ENCODE measurements around the gene NBEA. TPM values are rescaled to one million over a fixed set of nuclear protein-coding genes. Genes with fewer than 3 reads are reported as not detected.

The NBEA gene
- total RNA-seq, 2 experiments from 2014 or later: 0.18 to 0.20 TPM

GRCh38 chr13:35140321-35140720 is 198.3 kb downstream of the NBEA start:
- Mint-ChIP-seq H3K9me3 (peaks cover 3% of the 10 kb centered on the region), H3K27me3 (no peaks in the 10 kb centered on the region), H3K4me1 (peaks cover 14% of the 10 kb centered on the region), H3K4me3 (no peak overlapping the region), H3K27ac (no peak overlapping the region), H3K36me3 (ENCODE audit: low read depth) (no peaks in the 10 kb centered on the region)
- no peak for DNase-seq
- POLR2A ChIA-PET: no interaction called here
- CTCF ChIA-PET: no interaction called here

DNA sequence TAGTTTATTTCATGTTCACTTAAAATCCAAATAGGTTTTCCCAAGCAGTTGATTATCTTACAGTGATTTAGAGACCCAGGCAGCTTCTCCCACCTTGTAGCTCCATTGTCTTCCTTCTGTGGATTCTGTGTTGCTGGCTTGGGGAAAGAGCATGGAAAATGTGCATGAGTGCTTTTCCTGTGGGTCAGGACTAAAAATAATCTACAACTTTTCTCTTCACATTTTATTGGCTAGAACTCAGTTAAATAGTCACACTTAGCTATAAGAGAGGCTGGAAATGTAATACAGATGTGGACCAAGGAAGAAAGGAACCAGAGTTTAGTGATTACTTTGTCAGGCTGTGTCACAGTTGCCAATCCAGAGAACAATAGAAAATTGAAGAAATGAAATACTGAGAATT is 198.8 kb downstream of the NBEA start:
- no peak overlapping the region for H3K4me3 Mint-ChIP-seq
- H3K27ac Mint-ChIP-seq: no peak overlapping the region
- ChIA-PET CTCF (no interaction called here), POLR2A (no interaction called here)
- DNase-seq: no peak
- no peaks in the 10 kb centered on the region for H3K27me3 Mint-ChIP-seq
- H3K36me3 Mint-ChIP-seq (ENCODE audit: low read depth): no peaks in the 10 kb centered on the region
- peaks cover 3% of the 10 kb centered on the region for H3K9me3 Mint-ChIP-seq
- peaks cover 14% of the 10 kb centered on the region for H3K4me1 Mint-ChIP-seq

DNA sequence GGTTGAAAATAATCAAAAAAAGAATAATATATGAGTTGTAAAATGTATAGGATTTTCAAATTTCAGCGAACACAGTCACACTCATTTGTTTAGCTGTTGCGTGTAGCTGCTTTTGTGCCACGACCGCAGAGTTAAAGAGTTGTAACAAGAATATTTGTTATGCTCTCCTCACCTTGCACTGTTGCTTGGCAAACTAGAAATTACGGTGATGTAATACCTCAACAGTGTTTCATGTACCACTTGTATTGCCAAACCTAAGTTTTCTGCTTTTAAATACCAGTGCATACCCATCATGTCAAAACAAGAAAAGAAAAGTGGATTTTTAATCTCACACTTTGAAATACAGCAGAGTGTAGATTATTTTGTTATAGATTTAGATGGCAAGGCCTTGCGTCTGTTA is 201.1 kb downstream of the NBEA start:
- Mint-ChIP-seq H3K9me3 (peaks cover 6% of the 10 kb centered on the region), H3K4me1 (peaks cover 9% of the 10 kb centered on the region), H3K27ac (no peak overlapping the region), H3K27me3 (no peaks in the 10 kb centered on the region), H3K4me3 (no peak overlapping the region), H3K36me3 (ENCODE audit: low read depth) (no peaks in the 10 kb centered on the region)
- CTCF ChIA-PET: no interaction called here
- no peak for DNase-seq
- POLR2A ChIA-PET: no interaction called here

- H3K27me3 Mint-ChIP-seq: no peaks in the 10 kb centered on the region
- no peak overlapping the region for H3K4me3 Mint-ChIP-seq
- ChIA-PET POLR2A (no interaction called here), CTCF (no interaction called here)
- H3K36me3 Mint-ChIP-seq (ENCODE audit: low read depth): no peaks in the 10 kb centered on the region
- no peak for DNase-seq
- H3K4me1 Mint-ChIP-seq: peaks cover 6% of the 10 kb centered on the region
- H3K9me3 Mint-ChIP-seq: peaks cover 6% of the 10 kb centered on the region
- H3K27ac Mint-ChIP-seq: no peak overlapping the region
Observed at GRCh38 chr13:35144166-35144890, 202.3 kb downstream of the NBEA start.

DNA sequence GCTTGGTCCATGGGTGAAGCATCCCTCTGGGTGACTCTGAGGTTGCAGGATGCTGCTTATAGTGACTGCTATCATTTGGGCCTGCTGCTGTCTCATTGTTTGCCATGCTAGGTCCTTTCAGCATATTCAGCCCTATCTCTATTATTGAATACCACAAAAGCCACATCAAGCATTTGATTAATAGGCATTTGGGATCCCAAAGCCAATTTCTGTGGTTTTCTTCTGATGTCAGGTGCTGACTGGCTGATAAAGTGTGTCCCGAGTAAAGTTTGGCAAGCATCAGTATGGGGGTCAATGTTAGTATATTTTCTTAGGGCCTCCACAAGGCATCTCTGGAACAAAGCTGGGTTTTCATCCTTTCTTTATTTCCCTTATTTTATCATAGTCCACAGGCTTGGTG is 204.6 kb downstream of the NBEA start:
- CTCF ChIA-PET: no interaction called here
- DNase-seq: no peak
- no peaks in the 10 kb centered on the region for H3K4me1 Mint-ChIP-seq

DNA sequence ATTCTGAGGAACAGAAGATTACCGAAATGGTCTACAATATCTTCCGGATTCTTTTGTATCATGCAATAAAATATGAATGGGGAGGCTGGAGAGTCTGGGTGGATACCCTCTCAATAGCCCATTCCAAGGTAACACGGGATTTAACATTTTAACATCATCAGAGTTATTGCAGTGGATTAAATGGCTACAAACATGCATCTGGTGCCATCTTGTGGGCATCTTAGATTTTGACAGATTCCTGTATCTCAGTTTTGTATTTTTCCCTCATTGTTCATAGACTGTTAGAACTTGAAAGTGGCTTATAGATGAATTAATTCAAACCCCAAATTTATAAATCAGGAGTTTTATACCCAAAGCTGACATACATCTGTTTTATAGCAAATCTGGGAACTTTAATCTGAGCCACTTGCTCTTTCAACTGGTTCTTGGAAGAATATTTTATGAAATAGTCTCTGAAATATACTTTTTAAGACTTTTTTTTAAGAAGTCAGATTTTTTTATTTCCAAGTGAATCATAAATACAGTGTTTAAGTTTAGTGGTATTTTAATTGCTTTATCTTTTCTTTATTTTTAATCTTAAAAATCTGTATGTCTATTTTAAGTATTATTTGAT is 215.2 kb downstream of the NBEA start:
- Mint-ChIP-seq H3K4me1 (peaks cover 7% of the 10 kb centered on the region), H3K27ac (no peak overlapping the region)

More for the DNA sequence above, 204.6 kb downstream of the NBEA start:
- POLR2A ChIA-PET: no interaction called here
- H3K27ac Mint-ChIP-seq: no peak overlapping the region
- H3K36me3 Mint-ChIP-seq (ENCODE audit: low read depth): no peaks in the 10 kb centered on the region
- no peaks in the 10 kb centered on the region for H3K27me3 Mint-ChIP-seq
- peaks cover 6% of the 10 kb centered on the region for H3K9me3 Mint-ChIP-seq
- no peak overlapping the region for H3K4me3 Mint-ChIP-seq

DNA sequence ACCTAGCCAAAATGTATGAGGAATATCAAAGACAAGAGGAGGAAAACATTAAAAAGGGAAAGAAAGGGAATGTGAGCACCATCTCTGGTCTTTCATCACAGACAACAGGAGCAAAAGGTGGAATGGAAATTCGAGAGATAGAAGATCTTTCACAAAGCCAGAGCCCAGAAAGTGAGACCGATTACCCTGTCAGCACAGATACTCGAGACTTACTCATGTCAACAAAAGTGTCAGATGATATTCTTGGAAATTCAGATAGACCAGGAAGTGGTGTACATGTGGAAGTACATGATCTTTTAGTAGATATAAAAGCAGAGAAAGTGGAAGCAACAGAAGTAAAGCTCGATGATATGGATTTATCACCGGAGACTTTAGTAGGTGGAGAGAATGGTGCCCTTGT is 217.0 kb downstream of the NBEA start:
- H3K27ac Mint-ChIP-seq: no peak overlapping the region
- H3K27me3 Mint-ChIP-seq: no peaks in the 10 kb centered on the region
- no peaks in the 10 kb centered on the region for H3K36me3 Mint-ChIP-seq (ENCODE audit: low read depth)
- ChIA-PET POLR2A (no interaction called here), CTCF (no interaction called here)
- no peak overlapping the region for H3K4me3 Mint-ChIP-seq
- H3K9me3 Mint-ChIP-seq: no peaks in the 10 kb centered on the region
- H3K4me1 Mint-ChIP-seq: peaks cover 11% of the 10 kb centered on the region
- DNase-seq: no peak

More for the DNA sequence above, 215.2 kb downstream of the NBEA start:
- Mint-ChIP-seq H3K27me3 (no peaks in the 10 kb centered on the region), H3K4me3 (no peak overlapping the region), H3K36me3 (ENCODE audit: low read depth) (no peaks in the 10 kb centered on the region), H3K9me3 (no peaks in the 10 kb centered on the region)
- CTCF ChIA-PET: no interaction called here
- POLR2A ChIA-PET: no interaction called here
- DNase-seq: peak; percentile 23

- DNase-seq: no peak
- Mint-ChIP-seq H3K27me3 (no peaks in the 10 kb centered on the region), H3K9me3 (no peaks in the 10 kb centered on the region), H3K27ac (no peak overlapping the region), H3K36me3 (ENCODE audit: low read depth) (no peaks in the 10 kb centered on the region), H3K4me1 (peaks cover 11% of the 10 kb centered on the region), H3K4me3 (no peak overlapping the region)
- ChIA-PET CTCF (no interaction called here), POLR2A (no interaction called here)
Observed at GRCh38 chr13:35160896-35161295, 218.8 kb downstream of the NBEA start.

GRCh38 chr13:35162420-35162819 is 220.3 kb downstream of the NBEA start:
- Mint-ChIP-seq H3K27ac (no peak overlapping the region), H3K27me3 (no peaks in the 10 kb centered on the region), H3K36me3 (ENCODE audit: low read depth) (no peaks in the 10 kb centered on the region), H3K4me3 (peak overlapping the region; percentile 45), H3K9me3 (no peaks in the 10 kb centered on the region), H3K4me1 (peaks cover 11% of the 10 kb centered on the region)
- DNase-seq: no peak
- ChIA-PET CTCF (no interaction called here), POLR2A (no interaction called here)

- no peak overlapping the region for H3K27ac Mint-ChIP-seq
- H3K9me3 Mint-ChIP-seq: no peaks in the 10 kb centered on the region
- no peaks in the 10 kb centered on the region for H3K36me3 Mint-ChIP-seq (ENCODE audit: low read depth)
- DNase-seq: no peak
- CTCF ChIA-PET: interaction anchor here (1.3 kb wide), 2 partner anchors 14 to 1363 kb away, joined by 4 to 5 read pairs; no protein-coding TSS in a partner anchor
- H3K4me3 Mint-ChIP-seq: no peak overlapping the region
- POLR2A ChIA-PET: no interaction called here
- H3K4me1 Mint-ChIP-seq: peaks cover 11% of the 10 kb centered on the region
- H3K27me3 Mint-ChIP-seq: no peaks in the 10 kb centered on the region
Observed at GRCh38 chr13:35163674-35164073, 221.6 kb downstream of the NBEA start.

DNA sequence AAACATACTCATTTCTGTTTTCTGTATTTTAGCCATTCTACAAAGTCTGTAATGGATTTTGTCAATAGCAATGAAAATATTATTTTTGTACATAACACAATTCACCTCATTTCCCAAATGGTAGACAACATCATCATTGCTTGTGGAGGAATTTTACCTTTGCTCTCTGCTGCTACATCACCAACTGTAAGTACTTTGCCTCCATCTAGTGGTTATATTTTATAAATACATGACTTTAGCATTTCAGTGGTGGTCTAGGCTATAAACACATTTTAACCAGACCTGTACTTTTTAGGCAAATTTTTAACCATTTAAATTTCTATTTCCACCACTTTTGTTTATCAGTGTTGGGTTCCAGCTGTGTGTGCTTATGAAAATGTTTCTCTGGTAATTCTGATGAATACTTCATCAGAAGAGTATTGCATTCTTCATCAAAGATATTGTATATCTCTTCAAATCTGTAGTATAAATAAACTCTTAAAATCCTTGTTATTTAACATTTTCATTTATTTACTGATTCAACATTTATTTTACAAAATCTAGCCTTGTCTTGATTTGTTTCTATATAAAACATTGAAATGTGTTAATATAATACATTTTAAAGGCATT is 222.4 kb downstream of the NBEA start:
- H3K27me3 Mint-ChIP-seq: no peaks in the 10 kb centered on the region
- DNase-seq: no peak
- H3K9me3 Mint-ChIP-seq: no peaks in the 10 kb centered on the region
- ChIA-PET POLR2A (no interaction called here), CTCF (interaction anchor here (0.6 to 1.3 kb wide), 3 partner anchors 13 to 1364 kb away, joined by 4 to 6 read pairs (median 5); no protein-coding TSS in a partner anchor)
- H3K27ac Mint-ChIP-seq: no peak overlapping the region
- H3K36me3 Mint-ChIP-seq (ENCODE audit: low read depth): no peaks in the 10 kb centered on the region
- peaks cover 7% of the 10 kb centered on the region for H3K4me1 Mint-ChIP-seq
- H3K4me3 Mint-ChIP-seq: no peak overlapping the region

DNA sequence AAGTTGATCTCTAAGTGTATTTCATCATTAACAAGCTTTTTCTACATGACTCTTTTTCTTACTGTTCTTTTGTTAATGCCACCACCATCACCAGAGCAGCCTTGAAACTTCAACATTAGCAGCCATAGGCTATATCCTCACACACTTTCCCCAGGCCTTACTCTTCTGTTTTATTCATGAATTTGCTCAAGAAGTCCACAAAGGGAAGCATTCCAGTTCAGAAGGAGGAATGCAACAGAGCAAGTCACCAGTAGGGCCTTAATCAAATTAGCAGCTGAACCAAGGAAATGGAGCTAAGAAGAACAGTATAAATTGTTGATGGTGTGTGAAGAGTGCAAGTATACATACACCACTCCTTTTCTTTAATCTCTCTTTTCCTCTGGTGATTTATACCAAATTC is 223.1 kb downstream of the NBEA start:
- no peak for DNase-seq
- Mint-ChIP-seq H3K27me3 (no peaks in the 10 kb centered on the region), H3K9me3 (no peaks in the 10 kb centered on the region), H3K36me3 (ENCODE audit: low read depth) (no peaks in the 10 kb centered on the region), H3K4me1 (peaks cover 7% of the 10 kb centered on the region), H3K4me3 (no peak overlapping the region), H3K27ac (no peak overlapping the region)
- CTCF ChIA-PET: no interaction called here
- POLR2A ChIA-PET: no interaction called here

GRCh38 chr13:35179494-35179893 is 237.4 kb downstream of the NBEA start:
- Mint-ChIP-seq H3K4me3 (no peak overlapping the region), H3K27me3 (no peaks in the 10 kb centered on the region), H3K27ac (no peak overlapping the region), H3K36me3 (ENCODE audit: low read depth) (no peaks in the 10 kb centered on the region), H3K9me3 (no peaks in the 10 kb centered on the region), H3K4me1 (no peaks in the 10 kb centered on the region)
- POLR2A ChIA-PET: no interaction called here
- CTCF ChIA-PET: interaction anchor here (0.6 kb wide), 1 partner anchor 636 kb away, joined by 3 read pairs; no protein-coding TSS in a partner anchor
- no peak for DNase-seq
